GM10266 (cell line): Measurements from ENCODE around the gene CATSPERE.

Experiments used
- DNase-seq: peaks from one replicate; pipeline ENCODE4 v3.0.0; 2012; ENCODE audit errors: extremely low spot score
- CTCF ChIP-seq: IDR thresholded peaks from 2 replicates; pipeline ENCODE4 v1.5.1; 2012; ENCODE audit warnings: mild to moderate bottlenecking, low read depth; ENCODE audit not compliant: control insufficient read depth, insufficient read depth; ENCODE audit errors: missing control alignments

CATSPERE gene

GRCh38 chr1:244645890-244646289 lies 184.8 kb downstream of the CATSPERE start:
- no peak for TF ChIP-seq CTCF
- DNase-seq, result no peak

- DNase-seq, result no peak
- no peak for TF ChIP-seq CTCF
These were observed 186.7 kb downstream of the CATSPERE start for GRCh38 chr1:244647819-244648218.

- DNase-seq, result no peak
- TF ChIP-seq CTCF, result no peak
These were observed 191.0 kb downstream of the CATSPERE start for GRCh38 chr1:244651956-244652622.

GRCh38 chr1:244652623-244653438 lies 191.8 kb downstream of the CATSPERE start, which contains the start of gene DESI2:
DESI2 (plus strand) TSS chr1:244653126; CDS start chr1:244653314, 188 bp downstream.
- DNase-seq, result peak; percentile 97
- TF ChIP-seq CTCF, result peak; percentile 66

GRCh38 chr1:244653439-244654107 lies 192.5 kb downstream of the CATSPERE start:
- no peak for TF ChIP-seq CTCF
- peak; percentile 19 for DNase-seq

- no peak for TF ChIP-seq CTCF
These were observed 193.3 kb downstream of the CATSPERE start for GRCh38 chr1:244654108-244655038.

More at GRCh38 chr1:244654108-244655038, 193.3 kb downstream of the CATSPERE start:
- DNase-seq, result no peak
